GM10847 (cell line): ENCODE data around the gene DOC2A.

ENCODE experiments used
- POLR2A ChIP-seq: IDR thresholded peaks from 2 replicates; pipeline ENCODE4 v1.6.1; 2011; ENCODE audit not compliant: insufficient read length; ENCODE audit errors: extremely low read depth

DOC2A gene

GRCh38 chr16:29996766-29997250, 14.0 kb downstream of the DOC2A start:
- no peak for TF ChIP-seq POLR2A

GRCh38 chr16:29995911-29996765, 14.7 kb downstream of the DOC2A start, which contains the start of gene INO80E:
TSS of gene INO80E (plus strand) at chr16:29996241. CDS start at chr16:29996311, 70 bp downstream.
- peak; percentile 65 for TF ChIP-seq POLR2A

DNA sequence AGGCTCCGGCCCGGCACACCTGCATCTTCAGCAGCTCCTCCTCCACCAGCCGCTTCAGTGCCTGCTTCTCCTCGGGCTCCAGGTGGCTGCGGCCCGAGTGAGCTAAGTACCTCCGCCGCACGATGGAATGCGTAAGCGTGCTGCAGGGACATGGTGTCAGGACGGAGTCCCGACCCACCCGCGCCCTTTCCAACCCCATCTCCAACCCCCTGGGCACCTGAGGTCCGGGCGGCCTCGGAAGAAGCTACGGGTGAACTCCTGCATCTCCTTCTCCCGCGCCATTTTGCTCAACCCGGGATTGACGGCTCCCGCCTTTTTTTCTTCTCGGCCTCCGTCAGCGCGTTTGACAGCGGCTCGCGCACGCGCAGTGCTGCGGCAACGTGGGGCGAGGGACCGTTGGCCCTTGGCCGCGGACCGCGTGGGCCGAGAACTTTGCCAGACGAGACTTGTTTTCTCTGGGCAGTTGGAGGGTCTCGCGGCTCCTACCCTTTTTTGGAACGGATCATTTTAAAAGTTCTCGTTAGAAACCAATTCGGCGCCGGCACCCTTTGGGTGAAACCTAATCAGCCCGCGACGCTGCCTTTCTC, 15.4 kb downstream of the DOC2A start, which contains the start of gene HIRIP3:
HIRIP3 (minus strand) TSS at position 294 of the 587 bp plus-strand sequence; CDS start at position 282, 12 bp downstream.
- peak; percentile 37 for TF ChIP-seq POLR2A

- no peak for TF ChIP-seq POLR2A
These were observed 16.1 kb downstream of the DOC2A start for GRCh38 chr16:29994600-29995323.

GRCh38 chr16:29993903-29994599, 16.8 kb downstream of the DOC2A start:
- no peak for TF ChIP-seq POLR2A

DNA sequence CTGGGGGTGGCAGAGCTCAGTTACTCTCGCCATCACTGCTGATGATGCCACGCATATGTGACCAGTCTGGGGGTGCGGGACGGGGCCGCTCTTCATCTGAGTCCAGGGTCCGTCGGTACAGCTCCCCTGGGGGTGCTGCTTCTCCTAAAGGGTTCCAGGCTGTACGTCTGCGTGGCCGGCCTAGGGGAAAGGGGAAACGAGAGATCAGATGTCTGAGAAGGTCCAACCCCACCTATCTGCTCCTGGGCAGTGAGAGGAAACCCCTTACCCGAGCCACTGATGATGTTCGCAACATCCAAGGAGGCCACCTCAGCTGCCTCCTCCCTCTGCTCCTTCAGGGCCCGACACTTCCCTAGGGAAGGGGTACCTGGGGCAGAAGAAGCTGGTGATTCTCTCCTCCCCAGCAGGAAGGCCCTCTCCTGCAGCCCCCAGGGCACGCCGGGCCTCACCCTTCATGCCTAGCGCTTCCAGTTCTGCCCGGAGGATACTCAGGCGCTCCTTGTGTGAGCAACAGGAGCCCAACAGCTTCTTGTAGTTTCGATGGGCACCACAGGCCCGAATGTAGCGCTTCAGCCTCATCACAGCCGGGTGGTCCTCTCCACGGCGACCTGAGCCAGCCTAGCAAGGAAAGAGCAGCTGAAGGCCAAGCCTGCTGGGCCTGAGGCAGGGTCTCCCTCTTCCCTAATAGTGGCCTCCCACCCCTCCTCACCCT, 17.5 kb downstream of the DOC2A start:
- no peak for TF ChIP-seq POLR2A

- TF ChIP-seq POLR2A: no peak
These were observed 18.4 kb downstream of the DOC2A start for GRCh38 chr16:29992344-29992967.

DNA sequence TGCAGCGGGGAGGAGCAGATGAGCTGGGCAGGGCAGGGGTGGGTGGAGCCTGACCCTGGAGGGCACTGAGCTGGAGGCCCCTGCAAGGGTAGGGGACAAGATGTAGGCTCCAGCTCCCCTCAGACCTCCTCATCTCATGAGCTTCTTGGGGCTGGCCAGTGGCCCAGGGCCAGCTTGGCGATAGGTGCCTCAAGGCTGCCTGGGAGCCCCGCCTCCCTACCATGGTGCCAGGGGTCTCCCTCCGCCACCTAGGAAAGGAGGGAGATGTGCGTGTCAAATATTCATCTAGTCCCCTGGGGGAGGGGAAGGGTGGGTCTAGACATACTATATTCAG, 19.3 kb downstream of the DOC2A start:
- TF ChIP-seq POLR2A: no peak

DNA sequence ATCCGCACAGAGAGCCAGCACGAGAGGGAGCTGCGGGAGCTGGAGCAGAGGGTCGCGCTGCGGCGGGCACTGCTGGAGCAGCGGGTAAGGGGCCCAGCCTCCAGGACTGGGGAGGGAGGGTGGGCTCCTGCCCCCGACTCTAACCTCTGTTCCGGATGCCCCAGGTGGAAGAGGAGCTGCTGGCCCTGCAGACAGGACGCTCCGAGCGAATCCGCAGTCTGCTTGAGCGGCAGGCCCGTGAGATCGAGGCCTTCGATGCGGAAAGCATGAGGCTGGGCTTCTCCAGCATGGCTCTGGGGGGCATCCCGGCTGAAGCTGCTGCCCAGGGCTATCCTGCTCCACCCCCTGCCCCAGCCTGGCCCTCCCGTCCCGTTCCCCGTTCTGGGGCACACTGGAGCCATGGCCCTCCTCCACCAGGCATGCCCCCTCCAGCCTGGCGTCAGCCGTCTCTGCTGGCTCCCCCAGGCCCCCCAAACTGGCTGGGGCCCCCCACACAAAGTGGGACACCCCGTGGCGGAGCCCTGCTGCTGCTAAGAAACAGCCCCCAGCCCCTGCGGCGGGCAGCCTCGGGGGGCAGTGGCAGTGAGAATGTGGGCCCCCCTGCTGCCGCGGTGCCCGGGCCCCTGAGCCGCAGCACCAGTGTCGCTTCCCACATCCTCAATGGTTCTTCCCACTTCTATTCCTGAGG, 19.8 kb downstream of the DOC2A start:
- no peak for TF ChIP-seq POLR2A

DNA sequence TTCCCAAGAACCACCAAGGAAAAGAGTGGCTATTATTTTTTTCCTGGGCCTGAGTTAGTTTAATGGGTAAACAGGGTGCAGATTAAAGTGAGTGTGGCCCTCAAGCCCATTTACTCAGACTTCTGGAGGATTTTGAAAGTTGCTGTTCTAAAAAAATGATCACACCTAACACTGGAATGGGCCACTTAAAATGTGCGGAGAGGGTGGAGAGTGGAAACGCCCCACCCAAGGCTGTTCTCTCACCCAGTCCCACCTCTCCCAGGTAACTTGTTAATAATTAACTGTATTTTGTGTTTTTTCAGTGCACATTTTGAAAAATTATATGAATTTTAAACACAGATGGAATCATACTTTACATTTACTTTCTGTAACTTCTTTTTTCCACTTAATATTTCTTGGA, 20.8 kb downstream of the DOC2A start:
- TF ChIP-seq POLR2A: no peak

DNA sequence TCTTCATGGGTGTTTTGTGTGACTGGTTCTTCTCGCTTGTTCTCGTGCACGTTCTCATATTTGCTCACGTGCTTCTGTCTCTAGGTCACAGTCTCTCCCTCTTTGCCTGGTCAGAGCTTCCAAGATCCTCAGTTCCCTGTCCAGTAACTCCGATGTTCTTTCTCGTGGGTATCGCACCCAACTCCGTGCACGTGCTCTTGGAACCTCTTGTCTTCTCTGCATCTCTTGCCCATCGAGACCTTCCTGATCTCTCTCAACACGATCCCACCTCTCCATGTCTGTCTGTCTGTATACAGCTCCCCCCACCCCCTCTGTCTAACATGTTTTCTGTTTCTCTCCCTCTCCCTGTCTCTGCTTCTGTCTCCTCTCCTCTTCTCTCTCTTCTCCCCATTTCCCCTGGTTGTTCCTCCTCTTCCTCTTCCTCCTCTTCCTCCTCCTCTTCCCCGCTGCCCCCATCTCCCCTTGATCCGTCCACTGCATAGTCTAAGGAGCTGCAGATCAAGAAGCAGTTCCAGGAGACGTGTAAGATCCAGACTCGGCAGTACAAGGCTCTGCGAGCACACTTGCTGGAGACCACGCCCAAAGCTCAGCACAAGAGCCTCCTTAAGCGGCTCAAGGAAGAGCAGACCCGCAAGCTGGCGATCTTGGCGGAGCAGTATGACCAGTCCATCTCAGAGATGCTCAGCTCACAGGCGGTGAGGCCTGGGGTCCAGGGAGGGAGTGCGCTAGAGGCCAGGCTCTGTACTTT, 21.5 kb downstream of the DOC2A start:
- no peak for TF ChIP-seq POLR2A

- TF ChIP-seq POLR2A: no peak
These were observed 22.3 kb downstream of the DOC2A start for GRCh38 chr16:29988346-29989075.
